Chondrocyte (in vitro differentiated cells): ENCODE measurements around the gene RASSF7. TPM values are rescaled to one million over a fixed set of nuclear protein-coding genes. Genes with fewer than 3 reads are reported as not detected.

Source experiments
- DNase-seq: peaks from one replicate; pipeline ENCODE4 v3.0.0; 2021; ENCODE audit warnings: mixed read lengths, low spot score
- H3K27ac Mint-ChIP-seq: one replicate; pipeline ENCODE4 v1.8.0; 2021; ENCODE audit warnings: mild to moderate bottlenecking, moderate library complexity, mixed read lengths; ENCODE audit not compliant: unreplicated experiment
- H3K27me3 Mint-ChIP-seq: 2 replicates; pipeline ENCODE4 v1.8.0; 2021; ENCODE audit warnings: low read depth, mixed read lengths
- H3K36me3 Mint-ChIP-seq: 2 replicates; pipeline ENCODE4 v1.8.0; 2021; ENCODE audit warnings: low read depth, mixed read lengths
- H3K4me1 Mint-ChIP-seq: 2 replicates; pipeline ENCODE4 v1.8.0; 2021; ENCODE audit warnings: low read depth, mild to moderate bottlenecking, mixed read lengths
- H3K4me3 Mint-ChIP-seq: one replicate; pipeline ENCODE4 v1.8.0; 2021; ENCODE audit warnings: mild to moderate bottlenecking, moderate library complexity, mixed read lengths; ENCODE audit not compliant: unreplicated experiment
- H3K9me3 Mint-ChIP-seq: 2 replicates; pipeline ENCODE4 v1.8.0; 2021; ENCODE audit warnings: low read depth, mixed read lengths
- total RNA-seq: library from RNA; stranded (reverse); gene quantifications from 3 replicates; pipeline ENCODE4 v1.2.1, GENCODE V29; 2021
- TF ChIP-seq, protein P1 (sequence below): fragments of 200-600 bp; sonication (generic); IDR thresholded peaks from 2 replicates; pipeline ENCODE4 v1.5.0; 2021; ENCODE audit warnings: antibody characterized with exemption, mild to moderate bottlenecking, moderate library complexity

RASSF7 gene
- total RNA-seq, 1 donor from 2014 or later: 28.7 TPM

DNA sequence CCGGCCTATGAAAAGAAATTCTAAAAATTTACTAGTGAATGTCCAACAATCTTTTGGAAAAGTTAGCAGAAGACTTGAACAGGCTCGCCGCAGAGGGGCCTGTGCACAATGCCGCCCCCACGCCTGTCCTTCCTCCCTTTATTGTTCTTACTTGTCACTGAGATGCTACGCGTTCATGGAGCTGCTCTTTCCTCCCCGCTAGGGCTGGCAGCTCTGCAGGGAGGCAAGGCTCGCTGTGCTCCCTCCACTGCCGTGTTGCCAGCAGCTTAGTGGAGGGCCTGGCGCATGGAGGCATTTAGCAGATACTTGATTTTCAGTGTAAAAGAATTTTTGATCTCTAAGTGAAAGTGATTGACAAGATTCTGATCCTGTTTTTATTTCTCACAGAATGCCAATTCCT is 30.2 kb downstream of the RASSF7 start:
- H3K27me3 Mint-ChIP-seq: no peaks in the 10 kb centered on the region
- no peak for DNase-seq
- no peaks in the 10 kb centered on the region for H3K9me3 Mint-ChIP-seq
- H3K4me3 Mint-ChIP-seq: no peak overlapping the region
- TF ChIP-seq, protein P1, sequence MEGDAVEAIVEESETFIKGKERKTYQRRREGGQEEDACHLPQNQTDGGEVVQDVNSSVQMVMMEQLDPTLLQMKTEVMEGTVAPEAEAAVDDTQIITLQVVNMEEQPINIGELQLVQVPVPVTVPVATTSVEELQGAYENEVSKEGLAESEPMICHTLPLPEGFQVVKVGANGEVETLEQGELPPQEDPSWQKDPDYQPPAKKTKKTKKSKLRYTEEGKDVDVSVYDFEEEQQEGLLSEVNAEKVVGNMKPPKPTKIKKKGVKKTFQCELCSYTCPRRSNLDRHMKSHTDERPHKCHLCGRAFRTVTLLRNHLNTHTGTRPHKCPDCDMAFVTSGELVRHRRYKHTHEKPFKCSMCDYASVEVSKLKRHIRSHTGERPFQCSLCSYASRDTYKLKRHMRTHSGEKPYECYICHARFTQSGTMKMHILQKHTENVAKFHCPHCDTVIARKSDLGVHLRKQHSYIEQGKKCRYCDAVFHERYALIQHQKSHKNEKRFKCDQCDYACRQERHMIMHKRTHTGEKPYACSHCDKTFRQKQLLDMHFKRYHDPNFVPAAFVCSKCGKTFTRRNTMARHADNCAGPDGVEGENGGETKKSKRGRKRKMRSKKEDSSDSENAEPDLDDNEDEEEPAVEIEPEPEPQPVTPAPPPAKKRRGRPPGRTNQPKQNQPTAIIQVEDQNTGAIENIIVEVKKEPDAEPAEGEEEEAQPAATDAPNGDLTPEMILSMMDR: no peak
- peaks cover 21% of the 10 kb centered on the region for H3K4me1 Mint-ChIP-seq
- H3K36me3 Mint-ChIP-seq: peaks cover 35% of the 10 kb centered on the region
- peak overlapping the region; percentile 22 for H3K27ac Mint-ChIP-seq

DNA sequence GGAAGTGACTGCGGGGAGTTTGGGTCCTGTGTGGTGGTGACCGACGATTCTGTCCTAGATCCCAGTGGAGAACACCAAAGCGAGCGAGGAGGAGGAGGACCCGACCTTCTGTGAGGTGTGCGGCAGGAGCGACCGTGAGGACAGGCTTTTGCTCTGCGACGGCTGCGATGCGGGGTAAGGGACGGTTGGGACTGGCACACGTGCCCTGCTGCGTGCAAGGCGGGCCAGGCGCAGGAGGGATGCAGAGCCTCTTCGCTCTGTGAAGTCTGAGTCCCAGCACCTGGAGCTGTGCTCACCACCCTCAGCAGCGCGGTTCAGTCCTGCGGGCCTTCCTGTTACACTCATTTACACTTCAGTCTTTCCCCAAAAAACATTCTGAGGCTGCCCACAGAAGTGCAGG is 31.7 kb downstream of the RASSF7 start:
- no peaks in the 10 kb centered on the region for H3K9me3 Mint-ChIP-seq

DNA sequence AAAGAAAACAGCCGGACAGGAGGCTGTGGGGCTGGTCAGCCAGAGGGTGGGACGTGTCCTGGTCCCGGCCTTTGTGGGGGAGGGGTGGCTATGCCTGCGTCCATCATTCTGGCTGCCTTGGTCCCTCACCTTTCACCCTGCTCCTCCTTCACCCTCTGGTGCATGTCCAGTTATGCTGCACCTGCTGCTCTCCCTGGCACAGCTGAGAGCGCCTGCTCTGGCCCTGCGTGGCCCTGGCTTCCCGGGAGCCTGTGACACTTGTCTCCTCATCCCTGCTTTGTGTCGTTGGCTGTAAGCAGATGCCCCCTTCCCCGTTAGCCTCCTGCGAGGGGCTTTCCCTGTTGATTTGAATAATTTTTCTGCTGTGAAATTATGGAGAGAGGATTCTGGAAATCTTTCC is 32.1 kb downstream of the RASSF7 start:
- peaks cover 35% of the 10 kb centered on the region for H3K36me3 Mint-ChIP-seq
- TF ChIP-seq, protein P1: no peak
- no peaks in the 10 kb centered on the region for H3K9me3 Mint-ChIP-seq
- no peak overlapping the region for H3K4me3 Mint-ChIP-seq
- H3K27me3 Mint-ChIP-seq: no peaks in the 10 kb centered on the region
- H3K27ac Mint-ChIP-seq: no peak overlapping the region
- H3K4me1 Mint-ChIP-seq: peaks cover 4% of the 10 kb centered on the region
- DNase-seq: no peak

More for the DNA sequence above, 31.7 kb downstream of the RASSF7 start:
- DNase-seq: no peak
- Mint-ChIP-seq H3K27ac (no peak overlapping the region), H3K4me3 (no peak overlapping the region), H3K4me1 (peaks cover 9% of the 10 kb centered on the region), H3K27me3 (no peaks in the 10 kb centered on the region), H3K36me3 (peaks cover 36% of the 10 kb centered on the region)
- TF ChIP-seq, protein P1: no peak

DNA sequence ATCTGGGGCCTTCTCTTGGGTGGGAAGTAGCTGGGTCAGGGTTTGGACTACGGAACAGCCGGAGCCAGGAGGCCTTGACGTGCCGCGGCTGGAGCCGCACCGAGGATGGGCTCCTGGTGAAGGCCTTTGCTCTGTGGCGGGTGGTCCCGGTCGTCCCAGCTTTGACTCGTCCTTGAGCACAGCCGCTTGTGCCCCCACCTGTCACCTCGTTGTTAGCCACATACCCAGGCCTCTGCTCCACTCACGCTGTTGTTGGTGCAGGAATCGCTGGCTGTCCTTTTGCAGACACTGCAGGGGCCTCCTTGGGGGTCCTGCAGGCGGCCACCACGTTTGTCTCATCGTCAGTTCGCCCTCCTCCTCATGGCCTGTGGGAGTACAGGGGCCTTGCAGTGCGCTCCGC is 32.6 kb downstream of the RASSF7 start:
- Mint-ChIP-seq H3K27me3 (no peaks in the 10 kb centered on the region), H3K4me1 (peaks cover under 1% of the 10 kb centered on the region), H3K9me3 (no peaks in the 10 kb centered on the region), H3K27ac (no peak overlapping the region), H3K36me3 (peaks cover 35% of the 10 kb centered on the region), H3K4me3 (no peak overlapping the region)
- TF ChIP-seq, protein P1: no peak
- no peak for DNase-seq

DNA sequence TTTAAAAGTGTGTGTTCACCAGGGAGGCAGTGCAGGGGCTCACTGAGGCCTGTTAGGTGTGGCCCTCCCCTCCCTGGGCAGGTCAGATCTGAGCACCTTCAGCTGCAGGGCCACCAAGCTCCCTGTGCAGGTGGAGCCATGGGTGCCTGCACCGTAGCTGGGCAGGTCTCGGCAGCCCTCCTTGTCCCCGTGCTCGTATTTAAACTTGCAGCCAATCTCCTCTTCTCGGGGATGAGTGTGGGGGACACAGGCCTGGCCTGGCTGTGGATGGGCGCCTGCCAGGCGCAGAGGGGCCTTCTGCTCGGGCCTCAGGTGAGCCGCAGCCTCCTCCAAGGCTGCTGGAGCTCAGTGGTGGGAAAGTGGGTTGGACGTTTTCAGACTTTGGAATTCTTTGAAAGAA is 34.6 kb downstream of the RASSF7 start:
- TF ChIP-seq, protein P1: no peak
- Mint-ChIP-seq H3K4me1 (no peaks in the 10 kb centered on the region), H3K9me3 (no peaks in the 10 kb centered on the region), H3K36me3 (peaks cover 31% of the 10 kb centered on the region), H3K4me3 (no peak overlapping the region), H3K27me3 (no peaks in the 10 kb centered on the region), H3K27ac (no peak overlapping the region)
- no peak for DNase-seq
